GM23338 (cell line): ENCODE measurements around the gene NCLN. TPM values are rescaled to one million over a fixed set of nuclear protein-coding genes. Genes with fewer than 3 reads are reported as not detected.

Source experiments
- ATAC-seq: fragments of 200-7000 bp; cut with Tn5 transposase; 3 replicates; pipeline ENCODE4 v1.9.1; 2020
- DNase-seq: peaks from one replicate; pipeline ENCODE4 v3.0.0-alpha.2; 2015; ENCODE audit warnings: low spot score
- H2AFZ ChIP-seq: fragments of 200-600 bp; sonication (generic); 2 replicates; pipeline ENCODE4 v1.8.0; 2016; ENCODE audit warnings: antibody characterized with exemption, mild to moderate bottlenecking, moderate library complexity
- H3F3A ChIP-seq: fragments of 200-600 bp; sonication (generic); replicated peaks from 2 replicates; pipeline ENCODE4 v1.8.0; 2017; ENCODE audit warnings: antibody characterized with exemption, mixed run types, low read depth
- H3K27ac ChIP-seq: fragments of 200-600 bp; sonication (generic); 2 replicates; pipeline ENCODE4 v1.6.1; 2016; ENCODE audit warnings: low read depth
- H3K27me3 ChIP-seq: fragments of 200-600 bp; sonication (generic); 2 replicates; pipeline ENCODE4 v1.8.0; 2016; ENCODE audit warnings: mild to moderate bottlenecking, mixed run types, moderate library complexity; ENCODE audit not compliant: insufficient read depth
- H3K36me3 ChIP-seq: fragments of 200-600 bp; sonication (generic); 2 replicates; pipeline ENCODE4 v1.8.0; 2016; ENCODE audit warnings: mild to moderate bottlenecking; ENCODE audit not compliant: insufficient read depth
- H3K4me1 ChIP-seq: fragments of 200-600 bp; sonication (generic); 2 replicates; pipeline ENCODE4 v1.8.0; 2016; ENCODE audit warnings: mild to moderate bottlenecking, moderate library complexity; ENCODE audit not compliant: insufficient read depth
- H3K4me2 ChIP-seq: fragments of 200-600 bp; sonication (generic); 2 replicates; pipeline ENCODE4 v1.7.1; 2017; ENCODE audit warnings: mixed run types
- H3K4me3 ChIP-seq: fragments of 200-600 bp; sonication (generic); 2 replicates; pipeline ENCODE4 v1.6.1; 2016; ENCODE audit warnings: mixed run types
- H3K79me2 ChIP-seq: fragments of 200-600 bp; sonication (generic); replicated peaks from 2 replicates; pipeline ENCODE4 v1.8.0; 2017; ENCODE audit warnings: mild to moderate bottlenecking; ENCODE audit not compliant: insufficient read depth
- H3K9me2 ChIP-seq: fragments of 200-600 bp; sonication (generic); 2 replicates; pipeline ENCODE4 v1.8.0; 2017; ENCODE audit not compliant: insufficient read depth
- H4K20me1 ChIP-seq: fragments of 200-600 bp; sonication (generic); replicated peaks from 2 replicates; pipeline ENCODE4 v1.8.0; 2017; ENCODE audit warnings: mild to moderate bottlenecking; ENCODE audit not compliant: insufficient read depth
- H3K27ac Mint-ChIP-seq: 2 replicates; pipeline ENCODE4 v1.8.0; 2020; ENCODE audit warnings: inconsistent platforms, mild to moderate bottlenecking, moderate library complexity, mixed read lengths
- H3K27me3 Mint-ChIP-seq: 3 replicates; pipeline ENCODE4 v1.8.0; 2022; ENCODE audit warnings: low read depth, mild to moderate bottlenecking, moderate library complexity, mixed read lengths, inconsistent platforms; ENCODE audit not compliant: insufficient read depth, poor library complexity
- H3K36me3 Mint-ChIP-seq: 3 replicates; pipeline ENCODE4 v1.8.0; 2021; ENCODE audit warnings: low read depth, mild to moderate bottlenecking, inconsistent platforms, moderate library complexity, mixed read lengths
- H3K4me1 Mint-ChIP-seq: 3 replicates; pipeline ENCODE4 v1.8.0; 2020; ENCODE audit warnings: mild to moderate bottlenecking, inconsistent platforms, mixed read lengths
- H3K4me3 Mint-ChIP-seq: 3 replicates; pipeline ENCODE4 v1.8.0; 2021; ENCODE audit warnings: moderate library complexity, mild to moderate bottlenecking, inconsistent platforms, mixed read lengths
- H3K9me3 Mint-ChIP-seq: 3 replicates; pipeline ENCODE4 v1.8.0; 2020; ENCODE audit warnings: moderate library complexity, mild to moderate bottlenecking, inconsistent platforms, mixed read lengths
- CREB1 ChIP-seq: fragments of 250-450 bp; sonication (Bioruptor Pico); IDR thresholded peaks from 2 replicates; pipeline ENCODE4 v1.5.0; 2020; ENCODE audit warnings: low read depth, mild to moderate bottlenecking, moderate library complexity
- ETS1 ChIP-seq: IDR thresholded peaks from 2 replicates; pipeline ENCODE4 v1.6.1; 2016; ENCODE audit warnings: antibody characterized with exemption
- EZH2 ChIP-seq: fragments of 200-600 bp; sonication (generic); IDR thresholded peaks from one replicate; pipeline ENCODE4 v1.8.0; 2017; ENCODE audit warnings: antibody characterized with exemption, mild to moderate bottlenecking, low read depth; ENCODE audit not compliant: unreplicated experiment
- EZH2phosphoT487 ChIP-seq: fragments of 200-600 bp; sonication (generic); IDR thresholded peaks from one replicate; pipeline ENCODE4 v1.8.1; 2018; ENCODE audit warnings: antibody characterized with exemption; ENCODE audit not compliant: unreplicated experiment
- JUNB ChIP-seq: IDR thresholded peaks from one replicate; pipeline ENCODE4 v1.6.1; 2016; ENCODE audit warnings: antibody characterized with exemption; ENCODE audit not compliant: unreplicated experiment
- NANOG ChIP-seq: IDR thresholded peaks from 2 replicates; pipeline ENCODE4 v1.6.1; 2016; ENCODE audit warnings: antibody characterized with exemption, borderline replicate concordance
- POLR2AphosphoS5 ChIP-seq: IDR thresholded peaks from 2 replicates; pipeline ENCODE4 v1.6.1; 2016; ENCODE audit warnings: antibody characterized with exemption, low read depth
- STAT1 ChIP-seq: IDR thresholded peaks from one replicate; pipeline ENCODE4 v1.6.1; 2016; ENCODE audit warnings: antibody characterized with exemption; ENCODE audit not compliant: unreplicated experiment
- ZNF114 ChIP-seq: fragments of 250-450 bp; sonication (Bioruptor Pico); IDR thresholded peaks from 2 replicates; pipeline ENCODE4 v1.5.0; 2020; ENCODE audit warnings: mild to moderate bottlenecking, moderate library complexity
- ZNF331 ChIP-seq: fragments of 250-450 bp; sonication (Bioruptor Pico); IDR thresholded peaks from 2 replicates; pipeline ENCODE4 v1.5.0; 2020; ENCODE audit warnings: low read depth, mild to moderate bottlenecking, moderate library complexity
- polyA plus RNA-seq: library from polyadenylated mRNA; unstranded; fragments of >200 nt; fragmentation: Nextera tagmentation; extraction: Ambion mirVana; gene quantifications from 2 replicates; pipeline ENCODE4 v1.2.1, GENCODE V29; 2016
- total RNA-seq: library from RNA; depleted of rRNA; stranded (reverse); fragments of >200 nt; shearing (Covaris generic); gene quantifications from 2 replicates; pipeline ENCODE4 v1.2.3, GENCODE V29; 2014
- TF ChIP-seq, protein P1 (sequence below), 2 experiments: fragments of 200-600 bp in 1 of 2; sonication (generic) in 1 of 2; conservative IDR thresholded peaks; 2 replicates each; pipeline versions ENCODE4 v1.5.1 to v1.6.1; 2016 to 2017; ENCODE audit warnings: antibody characterized with exemption in 2 of 2, low read depth in 2 of 2, mild to moderate bottlenecking in 2 of 2, moderate library complexity in 1 of 2
- TF ChIP-seq, protein P2 (sequence below): IDR thresholded peaks from one replicate; pipeline ENCODE4 v1.6.1; 2018; ENCODE audit warnings: antibody characterized with exemption; ENCODE audit not compliant: unreplicated experiment
- TF ChIP-seq, protein P3 (sequence below): fragments of 250-450 bp; sonication (Bioruptor Pico); IDR thresholded peaks from 2 replicates; pipeline ENCODE4 v1.5.0; 2020; ENCODE audit warnings: mild to moderate bottlenecking, moderate library complexity

The NCLN gene
- total and polyA plus RNA-seq, 2 experiments from 2014 or later: 85.6 to 125 TPM

- no peaks in the 10 kb centered on the region for H3K9me2 ChIP-seq
- ATAC-seq (no peak), DNase-seq (no peak)
- no peaks in the 10 kb centered on the region for H3F3A ChIP-seq
- no peak overlapping the region for H3K4me2 ChIP-seq
- H3K4me3 ChIP-seq: no peak overlapping the region
- TF ChIP-seq, protein P1, sequence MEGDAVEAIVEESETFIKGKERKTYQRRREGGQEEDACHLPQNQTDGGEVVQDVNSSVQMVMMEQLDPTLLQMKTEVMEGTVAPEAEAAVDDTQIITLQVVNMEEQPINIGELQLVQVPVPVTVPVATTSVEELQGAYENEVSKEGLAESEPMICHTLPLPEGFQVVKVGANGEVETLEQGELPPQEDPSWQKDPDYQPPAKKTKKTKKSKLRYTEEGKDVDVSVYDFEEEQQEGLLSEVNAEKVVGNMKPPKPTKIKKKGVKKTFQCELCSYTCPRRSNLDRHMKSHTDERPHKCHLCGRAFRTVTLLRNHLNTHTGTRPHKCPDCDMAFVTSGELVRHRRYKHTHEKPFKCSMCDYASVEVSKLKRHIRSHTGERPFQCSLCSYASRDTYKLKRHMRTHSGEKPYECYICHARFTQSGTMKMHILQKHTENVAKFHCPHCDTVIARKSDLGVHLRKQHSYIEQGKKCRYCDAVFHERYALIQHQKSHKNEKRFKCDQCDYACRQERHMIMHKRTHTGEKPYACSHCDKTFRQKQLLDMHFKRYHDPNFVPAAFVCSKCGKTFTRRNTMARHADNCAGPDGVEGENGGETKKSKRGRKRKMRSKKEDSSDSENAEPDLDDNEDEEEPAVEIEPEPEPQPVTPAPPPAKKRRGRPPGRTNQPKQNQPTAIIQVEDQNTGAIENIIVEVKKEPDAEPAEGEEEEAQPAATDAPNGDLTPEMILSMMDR (conservative IDR thresholded peaks at IDR 0.05; ENCODE audit: low read depth in 2 of 2): no peak
- no peak for TF ChIP-seq CREB1 (CRISPR knock-in tag)
- TF ChIP-seq ZNF331: no peak
- TF ChIP-seq, protein P2, sequence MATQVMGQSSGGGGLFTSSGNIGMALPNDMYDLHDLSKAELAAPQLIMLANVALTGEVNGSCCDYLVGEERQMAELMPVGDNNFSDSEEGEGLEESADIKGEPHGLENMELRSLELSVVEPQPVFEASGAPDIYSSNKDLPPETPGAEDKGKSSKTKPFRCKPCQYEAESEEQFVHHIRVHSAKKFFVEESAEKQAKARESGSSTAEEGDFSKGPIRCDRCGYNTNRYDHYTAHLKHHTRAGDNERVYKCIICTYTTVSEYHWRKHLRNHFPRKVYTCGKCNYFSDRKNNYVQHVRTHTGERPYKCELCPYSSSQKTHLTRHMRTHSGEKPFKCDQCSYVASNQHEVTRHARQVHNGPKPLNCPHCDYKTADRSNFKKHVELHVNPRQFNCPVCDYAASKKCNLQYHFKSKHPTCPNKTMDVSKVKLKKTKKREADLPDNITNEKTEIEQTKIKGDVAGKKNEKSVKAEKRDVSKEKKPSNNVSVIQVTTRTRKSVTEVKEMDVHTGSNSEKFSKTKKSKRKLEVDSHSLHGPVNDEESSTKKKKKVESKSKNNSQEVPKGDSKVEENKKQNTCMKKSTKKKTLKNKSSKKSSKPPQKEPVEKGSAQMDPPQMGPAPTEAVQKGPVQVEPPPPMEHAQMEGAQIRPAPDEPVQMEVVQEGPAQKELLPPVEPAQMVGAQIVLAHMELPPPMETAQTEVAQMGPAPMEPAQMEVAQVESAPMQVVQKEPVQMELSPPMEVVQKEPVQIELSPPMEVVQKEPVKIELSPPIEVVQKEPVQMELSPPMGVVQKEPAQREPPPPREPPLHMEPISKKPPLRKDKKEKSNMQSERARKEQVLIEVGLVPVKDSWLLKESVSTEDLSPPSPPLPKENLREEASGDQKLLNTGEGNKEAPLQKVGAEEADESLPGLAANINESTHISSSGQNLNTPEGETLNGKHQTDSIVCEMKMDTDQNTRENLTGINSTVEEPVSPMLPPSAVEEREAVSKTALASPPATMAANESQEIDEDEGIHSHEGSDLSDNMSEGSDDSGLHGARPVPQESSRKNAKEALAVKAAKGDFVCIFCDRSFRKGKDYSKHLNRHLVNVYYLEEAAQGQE: no peak
- TF ChIP-seq, protein P3, sequence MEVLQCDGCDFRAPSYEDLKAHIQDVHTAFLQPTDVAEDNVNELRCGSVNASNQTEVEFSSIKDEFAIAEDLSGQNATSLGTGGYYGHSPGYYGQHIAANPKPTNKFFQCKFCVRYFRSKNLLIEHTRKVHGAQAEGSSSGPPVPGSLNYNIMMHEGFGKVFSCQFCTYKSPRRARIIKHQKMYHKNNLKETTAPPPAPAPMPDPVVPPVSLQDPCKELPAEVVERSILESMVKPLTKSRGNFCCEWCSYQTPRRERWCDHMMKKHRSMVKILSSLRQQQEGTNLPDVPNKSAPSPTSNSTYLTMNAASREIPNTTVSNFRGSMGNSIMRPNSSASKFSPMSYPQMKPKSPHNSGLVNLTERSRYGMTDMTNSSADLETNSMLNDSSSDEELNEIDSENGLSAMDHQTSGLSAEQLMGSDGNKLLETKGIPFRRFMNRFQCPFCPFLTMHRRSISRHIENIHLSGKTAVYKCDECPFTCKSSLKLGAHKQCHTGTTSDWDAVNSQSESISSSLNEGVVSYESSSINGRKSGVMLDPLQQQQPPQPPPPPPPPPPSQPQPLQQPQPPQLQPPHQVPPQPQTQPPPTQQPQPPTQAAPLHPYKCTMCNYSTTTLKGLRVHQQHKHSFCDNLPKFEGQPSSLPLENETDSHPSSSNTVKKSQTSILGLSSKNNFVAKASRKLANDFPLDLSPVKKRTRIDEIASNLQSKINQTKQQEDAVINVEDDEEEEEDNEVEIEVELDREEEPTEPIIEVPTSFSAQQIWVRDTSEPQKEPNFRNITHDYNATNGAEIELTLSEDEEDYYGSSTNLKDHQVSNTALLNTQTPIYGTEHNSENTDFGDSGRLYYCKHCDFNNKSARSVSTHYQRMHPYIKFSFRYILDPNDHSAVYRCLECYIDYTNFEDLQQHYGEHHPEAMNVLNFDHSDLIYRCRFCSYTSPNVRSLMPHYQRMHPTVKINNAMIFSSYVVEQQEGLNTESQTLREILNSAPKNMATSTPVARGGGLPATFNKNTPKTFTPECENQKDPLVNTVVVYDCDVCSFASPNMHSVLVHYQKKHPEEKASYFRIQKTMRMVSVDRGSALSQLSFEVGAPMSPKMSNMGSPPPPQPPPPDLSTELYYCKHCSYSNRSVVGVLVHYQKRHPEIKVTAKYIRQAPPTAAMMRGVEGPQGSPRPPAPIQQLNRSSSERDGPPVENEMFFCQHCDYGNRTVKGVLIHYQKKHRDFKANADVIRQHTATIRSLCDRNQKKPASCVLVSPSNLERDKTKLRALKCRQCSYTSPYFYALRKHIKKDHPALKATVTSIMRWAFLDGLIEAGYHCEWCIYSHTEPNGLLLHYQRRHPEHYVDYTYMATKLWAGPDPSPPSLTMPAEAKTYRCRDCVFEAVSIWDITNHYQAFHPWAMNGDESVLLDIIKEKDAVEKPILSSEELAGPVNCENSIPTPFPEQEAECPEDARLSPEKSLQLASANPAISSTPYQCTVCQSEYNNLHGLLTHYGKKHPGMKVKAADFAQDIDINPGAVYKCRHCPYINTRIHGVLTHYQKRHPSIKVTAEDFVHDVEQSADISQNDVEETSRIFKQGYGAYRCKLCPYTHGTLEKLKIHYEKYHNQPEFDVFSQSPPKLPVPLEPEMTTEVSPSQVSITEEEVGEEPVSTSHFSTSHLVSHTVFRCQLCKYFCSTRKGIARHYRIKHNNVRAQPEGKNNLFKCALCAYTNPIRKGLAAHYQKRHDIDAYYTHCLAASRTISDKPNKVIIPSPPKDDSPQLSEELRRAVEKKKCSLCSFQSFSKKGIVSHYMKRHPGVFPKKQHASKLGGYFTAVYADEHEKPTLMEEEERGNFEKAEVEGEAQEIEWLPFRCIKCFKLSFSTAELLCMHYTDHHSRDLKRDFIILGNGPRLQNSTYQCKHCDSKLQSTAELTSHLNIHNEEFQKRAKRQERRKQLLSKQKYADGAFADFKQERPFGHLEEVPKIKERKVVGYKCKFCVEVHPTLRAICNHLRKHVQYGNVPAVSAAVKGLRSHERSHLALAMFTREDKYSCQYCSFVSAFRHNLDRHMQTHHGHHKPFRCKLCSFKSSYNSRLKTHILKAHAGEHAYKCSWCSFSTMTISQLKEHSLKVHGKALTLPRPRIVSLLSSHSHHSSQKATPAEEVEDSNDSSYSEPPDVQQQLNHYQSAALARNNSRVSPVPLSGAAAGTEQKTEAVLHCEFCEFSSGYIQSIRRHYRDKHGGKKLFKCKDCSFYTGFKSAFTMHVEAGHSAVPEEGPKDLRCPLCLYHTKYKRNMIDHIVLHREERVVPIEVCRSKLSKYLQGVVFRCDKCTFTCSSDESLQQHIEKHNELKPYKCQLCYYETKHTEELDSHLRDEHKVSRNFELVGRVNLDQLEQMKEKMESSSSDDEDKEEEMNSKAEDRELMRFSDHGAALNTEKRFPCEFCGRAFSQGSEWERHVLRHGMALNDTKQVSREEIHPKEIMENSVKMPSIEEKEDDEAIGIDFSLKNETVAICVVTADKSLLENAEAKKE (CRISPR knock-in tag): no peak
- TF ChIP-seq JUNB: no peak
- TF ChIP-seq EZH2phosphoT487: no peak
- no peak for TF ChIP-seq ETS1
- no peak for TF ChIP-seq NANOG
- TF ChIP-seq EZH2: no peak
- no peak for TF ChIP-seq POLR2AphosphoS5
- no peak for TF ChIP-seq ZNF114 (CRISPR knock-in tag)
- no peak for TF ChIP-seq STAT1
- Mint-ChIP-seq H3K36me3 (no peaks in the 10 kb centered on the region), H3K4me1 (no peaks in the 10 kb centered on the region; the same call in 2 of the 3 replicates), H3K4me3 (no peak overlapping the region; the same call in 2 of the 3 replicates), H3K27ac (no peak overlapping the region; the same call in 1 of the 2 replicates), H3K27me3 (peaks cover 5% of the 10 kb centered on the region), H3K9me3 (no peaks in the 10 kb centered on the region)
- no peaks in the 10 kb centered on the region for H4K20me1 ChIP-seq
- H2AFZ ChIP-seq: no peak overlapping the region
- no peaks in the 10 kb centered on the region for H3K27me3 ChIP-seq
- no peaks in the 10 kb centered on the region for H3K4me1 ChIP-seq
- H3K27ac ChIP-seq: no peak overlapping the region
- H3K36me3 ChIP-seq: no peaks in the 10 kb centered on the region
- no peaks in the 10 kb centered on the region for H3K79me2 ChIP-seq
These were observed 42.9 kb upstream of the NCLN start for GRCh38 chr19:3142781-3143337.
